BJ (cell line): ENCODE results near the gene TMEM127. TPM values are rescaled to one million over a fixed set of nuclear protein-coding genes. Genes with fewer than 3 reads are reported as not detected.

ENCODE experiments used
- CTCF ChIA-PET: fragments of 350-600 bp; formaldehyde crosslinking; extraction: SDS; loops from one replicate; lab custom pipeline; 2021; ENCODE audit warnings: antibody characterized with exemption, inconsistent platforms; lab: Yijun Ruan, JAX
- POLR2A ChIA-PET: fragments of 300-600 bp; sonication (Branson Sonifier 250); formaldehyde crosslinking; extraction: SDS; loops from one replicate; lab custom pipeline; 2021; ENCODE audit warnings: antibody characterized with exemption; lab: Charles Lee
- DNase-seq: peaks from one replicate; pipeline ENCODE4 v3.0.0-alpha.2; 2011; ENCODE audit warnings: low read depth
- H3K27me3 ChIP-seq: 2 replicates; pipeline ENCODE4 v1.6.0; 2011; ENCODE audit warnings: low read length; ENCODE audit not compliant: control insufficient read depth, insufficient read depth
- H3K36me3 ChIP-seq: 2 replicates; pipeline ENCODE4 v1.5.1; 2011; ENCODE audit warnings: low read length; ENCODE audit not compliant: control insufficient read depth, insufficient read depth
- H3K4me3 ChIP-seq: 2 replicates; pipeline ENCODE4 v1.5.1; 2011; ENCODE audit warnings: low read depth, mild to moderate bottlenecking, control low read depth, low read length
- polyA plus RNA-seq: library from polyadenylated mRNA; depleted of rRNA; stranded (reverse); fragments of >200 nt; gene quantifications from 2 replicates; pipeline ENCODE4 v1.2.3, GENCODE V29; 2011
- TF ChIP-seq, protein P1 (sequence below): IDR thresholded peaks from 2 replicates; pipeline ENCODE4 v1.5.1; 2011; ENCODE audit warnings: low read depth, mild to moderate bottlenecking, control low read depth, inconsistent platforms, low read length, moderate library complexity; ENCODE audit not compliant: insufficient read depth

Gene TMEM127
- polyA plus RNA-seq, 1 experiment, result 115 TPM

DNA sequence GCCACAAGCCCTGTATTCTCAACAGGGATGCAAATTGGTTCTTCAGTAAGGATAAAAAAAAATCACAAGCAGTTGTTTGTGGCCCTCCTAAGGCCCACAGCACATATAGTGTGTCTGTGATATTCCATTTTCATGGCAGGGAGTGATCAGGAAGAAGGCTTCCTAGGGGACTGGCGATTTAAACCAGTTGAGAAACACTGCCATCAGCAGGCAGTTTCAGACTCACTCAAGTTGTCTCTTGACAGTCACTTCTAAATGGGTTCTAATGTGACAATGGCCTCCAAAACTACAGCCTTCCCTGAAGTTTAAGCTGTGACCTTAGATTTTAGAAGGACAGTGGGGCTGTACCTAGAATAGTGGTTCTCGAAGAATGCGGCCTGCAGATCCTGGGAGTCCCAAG lies 6.2 kb upstream of the TMEM127 start:
- TF ChIP-seq, protein P1, sequence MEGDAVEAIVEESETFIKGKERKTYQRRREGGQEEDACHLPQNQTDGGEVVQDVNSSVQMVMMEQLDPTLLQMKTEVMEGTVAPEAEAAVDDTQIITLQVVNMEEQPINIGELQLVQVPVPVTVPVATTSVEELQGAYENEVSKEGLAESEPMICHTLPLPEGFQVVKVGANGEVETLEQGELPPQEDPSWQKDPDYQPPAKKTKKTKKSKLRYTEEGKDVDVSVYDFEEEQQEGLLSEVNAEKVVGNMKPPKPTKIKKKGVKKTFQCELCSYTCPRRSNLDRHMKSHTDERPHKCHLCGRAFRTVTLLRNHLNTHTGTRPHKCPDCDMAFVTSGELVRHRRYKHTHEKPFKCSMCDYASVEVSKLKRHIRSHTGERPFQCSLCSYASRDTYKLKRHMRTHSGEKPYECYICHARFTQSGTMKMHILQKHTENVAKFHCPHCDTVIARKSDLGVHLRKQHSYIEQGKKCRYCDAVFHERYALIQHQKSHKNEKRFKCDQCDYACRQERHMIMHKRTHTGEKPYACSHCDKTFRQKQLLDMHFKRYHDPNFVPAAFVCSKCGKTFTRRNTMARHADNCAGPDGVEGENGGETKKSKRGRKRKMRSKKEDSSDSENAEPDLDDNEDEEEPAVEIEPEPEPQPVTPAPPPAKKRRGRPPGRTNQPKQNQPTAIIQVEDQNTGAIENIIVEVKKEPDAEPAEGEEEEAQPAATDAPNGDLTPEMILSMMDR, result no peak
- peaks cover 27% of the 10 kb centered on the region for H3K36me3 ChIP-seq
- H3K4me3 ChIP-seq, result no peak overlapping the region
- POLR2A ChIA-PET, result no interaction called here
- DNase-seq, result no peak
- no peaks in the 10 kb centered on the region for H3K27me3 ChIP-seq
- CTCF ChIA-PET, result no interaction called here

DNA sequence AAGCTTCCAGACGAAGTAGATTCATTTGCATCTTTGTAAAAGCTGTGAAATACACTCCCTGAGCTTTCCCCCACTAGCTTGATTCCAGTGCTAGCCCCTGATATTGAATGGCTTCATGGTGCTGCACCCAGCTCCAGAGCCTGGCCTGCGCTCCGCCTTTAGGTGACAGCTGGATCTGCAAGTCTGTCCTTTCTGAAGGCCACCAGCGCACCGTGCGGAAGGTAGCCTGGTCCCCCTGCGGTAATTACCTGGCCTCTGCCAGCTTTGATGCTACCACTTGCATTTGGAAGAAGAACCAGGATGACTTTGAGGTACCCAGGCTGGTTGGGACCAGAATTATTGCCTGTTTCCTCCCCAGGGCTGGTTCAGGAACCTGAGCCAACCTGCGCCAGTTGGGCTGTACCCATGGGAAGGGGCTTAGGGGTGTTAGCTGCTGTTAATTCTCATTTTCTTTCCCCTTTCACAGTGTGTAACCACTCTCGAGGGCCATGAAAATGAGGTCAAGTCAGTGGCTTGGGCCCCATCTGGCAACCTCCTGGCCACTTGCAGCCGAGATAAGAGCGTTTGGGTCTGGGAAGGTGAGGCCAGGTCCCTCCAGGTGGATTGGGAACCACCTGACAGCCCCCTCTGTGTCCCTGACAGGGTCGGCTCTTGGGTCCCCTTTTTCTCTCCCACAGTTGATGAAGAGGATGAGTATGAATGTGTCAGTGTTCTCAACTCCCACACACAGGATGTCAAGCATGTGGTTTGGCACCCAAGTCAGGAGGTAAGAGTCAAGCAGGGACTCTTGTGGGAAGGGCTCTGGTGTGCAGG lies 1.6 kb upstream of the TMEM127 start:
- CTCF ChIA-PET, result interaction anchor here (0.6 to 2.5 kb wide), 8 partner anchors 13 to 552 kb away, joined by 3 to 18 read pairs (median 4); partner anchors contain the start of gene ASTL
- Histone ChIP-seq H3K36me3 (peaks cover 17% of the 10 kb centered on the region), H3K4me3 (peak overlapping the region; percentile 92), H3K27me3 (no peaks in the 10 kb centered on the region)
- POLR2A ChIA-PET, result no interaction called here
- TF ChIP-seq, protein P1, result peak; percentile 55
- DNase-seq, result no peak

DNA sequence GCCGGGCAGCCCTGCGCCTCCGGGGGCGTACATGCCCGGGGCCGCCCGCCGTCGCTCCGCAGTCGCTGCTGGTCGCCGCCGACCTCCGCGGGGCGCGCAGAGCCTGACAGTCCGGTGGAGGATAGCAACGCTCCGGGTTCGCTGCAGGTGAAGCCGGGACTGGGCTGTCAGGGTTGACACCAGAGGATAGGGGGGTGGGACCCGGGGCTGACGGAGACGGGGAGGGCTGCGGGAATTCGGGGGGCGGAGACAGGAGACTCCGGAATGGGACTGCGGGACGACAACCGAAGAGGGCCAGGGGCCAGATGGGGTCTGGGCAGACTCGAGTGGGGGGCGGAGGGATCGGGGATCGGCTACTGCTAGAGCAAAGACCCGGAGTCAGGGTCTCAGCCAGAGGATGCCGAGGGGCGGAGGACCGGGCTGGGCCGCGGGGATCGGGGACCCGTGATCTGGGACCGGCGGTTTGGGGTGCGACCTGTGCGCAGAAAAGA lies 403 bp downstream of the TMEM127 start:
- peak overlapping the region; percentile 92 for H3K4me3 ChIP-seq
- POLR2A ChIA-PET, result no interaction called here
- CTCF ChIA-PET, result interaction anchor here (0.8 to 6.8 kb wide), 4 partner anchors 57 to 135 kb away, joined by 3 to 62 read pairs (median 6); partner anchors contain the start of genes ASTL and STARD7
- no peaks in the 10 kb centered on the region for H3K27me3 ChIP-seq
- no peak for DNase-seq
- peaks cover 14% of the 10 kb centered on the region for H3K36me3 ChIP-seq
- TF ChIP-seq, protein P1, result no peak

DNA sequence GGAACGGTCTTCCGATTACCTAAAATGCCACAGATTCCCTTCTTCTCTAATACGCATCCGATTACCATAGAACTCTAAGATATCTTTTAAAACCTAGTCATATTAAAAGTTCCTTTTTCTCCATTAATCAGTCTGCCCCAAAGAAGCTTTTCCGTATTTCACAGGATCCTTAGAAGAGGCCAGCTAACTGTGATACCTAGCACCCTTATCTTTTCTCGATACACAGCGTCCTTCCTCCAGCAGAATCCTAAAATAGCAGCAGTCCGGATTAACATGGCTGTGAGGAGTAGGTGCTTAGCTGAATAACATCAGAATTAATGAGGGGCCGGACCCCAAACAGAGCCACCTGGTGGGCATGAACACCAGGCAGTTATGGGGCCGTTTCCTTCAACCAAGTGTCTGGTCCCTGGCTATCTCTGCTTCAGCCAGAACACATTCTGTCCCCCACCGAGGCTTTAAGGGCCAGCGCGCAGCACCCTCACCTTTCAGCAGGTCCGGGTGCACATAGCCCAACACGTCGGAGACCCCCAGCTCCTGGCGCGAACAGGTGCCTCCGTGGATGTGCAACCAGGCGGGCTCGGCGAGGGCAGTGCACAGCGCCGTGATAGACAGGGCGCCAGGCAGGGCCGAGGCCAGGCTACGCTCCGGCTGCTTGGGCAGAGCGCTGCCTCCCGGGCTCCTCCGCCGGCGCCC lies 995 bp downstream of the TMEM127 start:
- H3K27me3 ChIP-seq, result no peaks in the 10 kb centered on the region
- ChIA-PET CTCF (interaction anchor here (0.8 to 6.8 kb wide), 7 partner anchors 9 to 272 kb away, joined by 3 to 62 read pairs (median 5); partner anchors contain the start of genes ASTL and STARD7), POLR2A (no interaction called here)
- TF ChIP-seq, protein P1, result peak; percentile 54
- DNase-seq, result no peak
- peaks cover 14% of the 10 kb centered on the region for H3K36me3 ChIP-seq
- H3K4me3 ChIP-seq, result peak overlapping the region; percentile 92

DNA sequence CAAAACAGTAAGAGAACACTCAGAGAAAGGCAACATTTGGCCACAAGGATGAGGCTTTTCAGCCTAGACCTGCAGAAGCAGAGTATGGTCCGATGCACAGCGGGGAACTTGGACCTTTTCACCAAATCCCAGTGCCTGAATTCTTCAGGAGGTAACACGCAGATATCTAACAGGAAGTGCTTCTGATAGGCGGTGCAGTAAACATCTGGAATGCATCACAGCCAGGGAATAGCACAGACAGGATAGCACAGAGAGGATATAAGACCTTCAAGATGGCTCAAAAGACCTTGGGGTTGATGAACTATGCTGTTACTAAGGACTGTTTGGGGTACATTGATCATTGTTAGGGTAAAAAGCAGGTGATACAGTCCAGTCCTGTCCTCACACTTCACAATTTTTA lies 1.7 kb downstream of the TMEM127 start:
- Histone ChIP-seq H3K36me3 (peaks cover 11% of the 10 kb centered on the region), H3K27me3 (no peaks in the 10 kb centered on the region), H3K4me3 (peak overlapping the region; percentile 92)
- ChIA-PET POLR2A (no interaction called here), CTCF (interaction anchor here (0.8 to 6.8 kb wide), 7 partner anchors 9 to 271 kb away, joined by 3 to 62 read pairs (median 5); partner anchors contain the start of genes ASTL and STARD7)
- DNase-seq, result no peak
- TF ChIP-seq, protein P1, result no peak
